Measurements from ENCODE around the gene RNF207. TPM values are rescaled to one million over a fixed set of nuclear protein-coding genes. Genes with fewer than 3 reads are reported as not detected.

Gene RNF207
- total and polyA plus RNA-seq, 2 of the 8 experiments (the other 6 are each of a cell fraction or from before 2014, with no cell fraction given): 3.9 to 5.4 TPM

- H2AK5ac ChIP-seq (ENCODE audit: low read depth, low read length): no peak overlapping the region
- no peak for TF ChIP-seq TAF7 (optimal IDR thresholded peaks at IDR 0.05; ENCODE audit: borderline replicate concordance, low read depth, low read length)
- no peak for TF ChIP-seq BACH1 (IDR thresholded peaks at IDR 0.05; ENCODE audit: low read length)
- TF ChIP-seq POU5F1 (IDR thresholded peaks at IDR 0.05; ENCODE audit: low read depth, low read length): no peak
- TF ChIP-seq RAD21 (IDR thresholded peaks at IDR 0.05 in 1 of 2, conservative IDR thresholded peaks at IDR 0.05 in 1 of 2; ENCODE audit: low read depth in 2 of 2, low read length in 2 of 2): no peak
- TF ChIP-seq SIN3A (conservative IDR thresholded peaks at IDR 0.05 in 1 of 2, IDR thresholded peaks at IDR 0.05 in 1 of 2; ENCODE audit: low read depth in 1 of 2, low read length in 2 of 2): no peak
- TF ChIP-seq, protein P1, sequence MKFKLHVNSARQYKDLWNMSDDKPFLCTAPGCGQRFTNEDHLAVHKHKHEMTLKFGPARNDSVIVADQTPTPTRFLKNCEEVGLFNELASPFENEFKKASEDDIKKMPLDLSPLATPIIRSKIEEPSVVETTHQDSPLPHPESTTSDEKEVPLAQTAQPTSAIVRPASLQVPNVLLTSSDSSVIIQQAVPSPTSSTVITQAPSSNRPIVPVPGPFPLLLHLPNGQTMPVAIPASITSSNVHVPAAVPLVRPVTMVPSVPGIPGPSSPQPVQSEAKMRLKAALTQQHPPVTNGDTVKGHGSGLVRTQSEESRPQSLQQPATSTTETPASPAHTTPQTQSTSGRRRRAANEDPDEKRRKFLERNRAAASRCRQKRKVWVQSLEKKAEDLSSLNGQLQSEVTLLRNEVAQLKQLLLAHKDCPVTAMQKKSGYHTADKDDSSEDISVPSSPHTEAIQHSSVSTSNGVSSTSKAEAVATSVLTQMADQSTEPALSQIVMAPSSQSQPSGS (IDR thresholded peaks at IDR 0.05; ENCODE audit: low read length): no peak
- H2BK15ac ChIP-seq (ENCODE audit: low read length): no peak overlapping the region
- H2BK20ac ChIP-seq (ENCODE audit: low read length): no peak overlapping the region
- no peak overlapping the region for H3K9ac ChIP-seq (replicated peaks in 1 of 4; ENCODE audit: extremely low read depth in 1 of 4, low read depth in 3 of 4, low read length in 3 of 4)
- no peak overlapping the region for H3K27ac ChIP-seq (ENCODE audit: low read depth, low read length)
- peaks cover 23% of the 10 kb centered on the region; the same call in 1 of the 2 replicates for H3K23me2 ChIP-seq (ENCODE audit: low read depth, low read length)
- no peak overlapping the region for H3K23ac ChIP-seq (ENCODE audit: insufficient read length)
- CTCF ChIA-PET (ENCODE audit: partially characterized antibody): interaction anchor here (0.7 to 19.1 kb wide), 34 partner anchors 9 to 329 kb away, joined by 3 to 353 read pairs (median 10); partner anchors contain the start of genes ACOT7, GPR153, ICMT and RNF207
- FAIRE-seq (no peak), DNase-seq (ENCODE audit: low read depth in 1 of 2, low spot score in 2 of 2) (peak in 1 of 2 experiments; percentile 48)
- WGBS, 2 experiments (ENCODE audit: extremely low coverage in 1 of 2, insufficient coverage in 1 of 2, insufficient read length in 1 of 2, insufficient replicate concordance in 2 of 2, low coverage in 1 of 2, low lambda C conversion rate in 2 of 2, missing lambda C conversion rate in 1 of 2): 78% methylated on average over 5 of the region's 5 CpGs; no CpG with 5 or more reads in 1 of the 2 experiments
- H3K4me1 ChIP-seq (replicated peaks in 1 of 4; ENCODE audit: control insufficient read depth in 3 of 4, insufficient read depth in 4 of 4, low read length in 3 of 4): peaks cover 4 to 28% (median 19%) of the 10 kb centered on the region in 4 experiments
- no peak overlapping the region for H3K4me2 ChIP-seq (ENCODE audit: insufficient read depth in 1 of 2, low read depth in 2 of 2, low read length in 2 of 2)
- no peak overlapping the region for H4K91ac ChIP-seq (replicated peaks; ENCODE audit: insufficient read length, low read length)
- H3K14ac ChIP-seq (ENCODE audit: insufficient read length): no peak overlapping the region
- no peak overlapping the region for H3K4ac ChIP-seq (replicated peaks; ENCODE audit: insufficient read length, low read depth, low read length)
- no peak overlapping the region for H4K5ac ChIP-seq (ENCODE audit: insufficient read length, low read depth, low read length)
- no peak overlapping the region for H3K4me3 ChIP-seq (ENCODE audit: extremely low read depth in 1 of 4, insufficient read depth in 2 of 4, low read depth in 3 of 4, low read length in 4 of 4)
- H3K79me2 ChIP-seq (ENCODE audit: control insufficient read depth in 1 of 2, insufficient read depth in 2 of 2, low read length in 2 of 2): no peaks in the 10 kb centered on the region; a peak in 1 of 4 replicates
- no peaks in the 10 kb centered on the region for H3K79me1 ChIP-seq (ENCODE audit: low read depth, low read length)
- H3K18ac ChIP-seq (ENCODE audit: extremely low read depth, low read length): no peak overlapping the region
- peaks cover 18 to 51% (median 39%) of the 10 kb centered on the region in 4 experiments for H3K27me3 ChIP-seq (replicated peaks in 1 of 4; ENCODE audit: control insufficient read depth in 3 of 4, extremely low read depth in 1 of 4, insufficient read depth in 3 of 4, low read length in 3 of 4)
- no peak overlapping the region for H3K56ac ChIP-seq (replicated peaks; ENCODE audit: insufficient read length, low read depth, low read length)
- H2BK120ac ChIP-seq (replicated peaks; ENCODE audit: low read depth, low read length): no peak overlapping the region
- no peak overlapping the region for H2BK12ac ChIP-seq (ENCODE audit: low read depth, low read length)
- no peaks in the 10 kb centered on the region for H3K9me3 ChIP-seq (ENCODE audit: insufficient read depth in 2 of 2, low read depth in 1 of 2, low read length in 1 of 2)
- peaks cover 9 to 29% of the 10 kb centered on the region in 2 experiments for H4K20me1 ChIP-seq (replicated peaks in 1 of 2; ENCODE audit: control insufficient read depth in 1 of 2, insufficient read depth in 2 of 2, low read length in 2 of 2)
- H2AFZ ChIP-seq (ENCODE audit: low read length): no peak overlapping the region
- POLR2A ChIA-PET (ENCODE audit: partially characterized antibody): interaction anchor here (0.7 to 9.3 kb wide), 16 partner anchors 10 to 176 kb away, joined by 3 to 64 read pairs (median 4); partner anchors contain the start of genes GPR153, ICMT and RPL22
- no peak overlapping the region for H2BK5ac ChIP-seq (ENCODE audit: low read depth, low read length)
- no peaks in the 10 kb centered on the region for H3K36me3 ChIP-seq (ENCODE audit: control insufficient read depth in 2 of 4, insufficient read depth in 4 of 4, low read length in 3 of 4)
- H4K8ac ChIP-seq (ENCODE audit: extremely low read depth, insufficient read depth, low read length): no peak overlapping the region
Measured at GRCh38 chr1:6247651-6248050, 41.7 kb downstream of the RNF207 start.
